Limb (tissue), 2 donors: Measurements from ENCODE around the gene COL17A1.
A peak's percentile ranks its signal among the peaks of the same experiment; 100 is the strongest.

Experiments
- DNase-seq, 2 donors: peaks; one replicate each; pipeline ENCODE4 v3.0.0-alpha.2; 2016; ENCODE audit errors: extremely low spot score in 2 of 2

The COL17A1 gene

DNA sequence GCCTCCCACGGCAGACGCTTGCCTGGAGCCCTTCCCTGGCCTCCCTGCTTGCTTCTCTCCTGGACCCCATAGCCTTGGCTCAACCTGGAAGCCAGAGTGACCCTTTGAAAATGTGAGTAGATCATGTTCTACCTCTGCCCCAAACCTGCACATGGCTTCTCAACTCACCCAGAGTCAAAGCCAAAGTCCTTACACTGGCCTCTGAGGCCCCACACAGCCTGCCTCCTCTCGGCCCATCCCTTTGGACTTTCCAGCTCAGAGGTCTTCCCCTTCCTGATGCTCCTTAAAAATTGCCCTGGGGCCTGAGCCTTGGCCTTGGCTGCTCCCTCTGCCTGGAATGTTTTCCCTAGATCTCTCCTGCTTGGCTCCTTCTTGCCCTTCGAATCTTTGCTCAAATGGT, 32.5 kb downstream of the COL17A1 start:
- no peak for DNase-seq

DNA sequence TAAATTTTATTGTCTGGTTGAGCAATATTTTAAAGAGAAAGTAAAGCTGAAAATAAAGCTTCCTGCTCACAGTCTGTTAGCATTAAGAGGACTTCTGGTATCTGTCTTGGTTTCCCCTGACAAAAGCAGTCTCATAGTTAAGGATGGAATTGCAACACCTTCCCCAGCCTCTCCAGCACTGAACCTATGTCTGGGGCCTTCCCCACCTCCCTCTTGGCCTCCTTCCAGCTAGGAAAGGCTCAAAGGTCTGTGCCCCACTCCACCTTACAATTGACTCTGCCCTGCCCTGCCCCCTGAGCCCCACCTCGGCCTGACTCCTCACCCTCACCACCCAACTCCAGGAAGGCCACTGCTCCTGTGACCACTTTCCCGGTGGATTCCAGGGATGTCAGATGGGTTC, 33.2 kb downstream of the COL17A1 start:
- no peak for DNase-seq

DNA sequence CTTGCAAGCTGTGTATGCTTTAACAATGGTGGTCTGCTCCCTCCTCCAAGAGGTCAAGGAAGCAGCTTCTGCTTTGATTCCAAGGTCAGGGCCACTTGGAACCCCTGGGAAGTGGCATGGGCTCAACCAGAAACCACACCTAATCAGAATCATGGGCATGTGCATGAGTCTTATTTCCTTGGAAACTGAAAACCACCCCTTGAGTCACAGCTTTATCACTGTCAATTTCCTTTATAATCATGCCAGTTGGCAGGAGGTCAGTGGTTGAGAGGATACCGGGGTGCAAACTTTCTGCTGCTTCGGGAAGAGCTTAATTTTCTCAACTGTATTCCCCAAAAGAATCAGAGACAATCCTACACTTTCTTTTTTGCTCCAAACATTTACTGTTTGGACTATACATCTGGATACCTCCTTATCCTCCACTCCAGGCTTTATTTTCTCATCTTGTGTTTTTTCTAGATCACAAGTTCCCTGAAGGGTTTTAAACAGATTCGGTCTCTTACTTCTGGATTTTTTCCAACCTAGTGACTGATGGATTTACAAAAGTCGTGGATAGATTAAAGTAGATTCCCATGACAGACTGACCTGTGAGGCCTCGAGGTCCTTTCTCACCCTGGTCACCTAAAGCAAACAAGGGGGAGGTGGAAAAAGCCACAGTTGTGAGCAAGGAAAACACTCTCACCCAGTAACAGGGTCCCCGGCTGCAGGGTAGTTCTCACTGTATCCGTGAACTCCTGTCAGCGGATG, 36.0 kb downstream of the COL17A1 start:
- peak in 1 of 2 donors; percentile 4 for DNase-seq

DNA sequence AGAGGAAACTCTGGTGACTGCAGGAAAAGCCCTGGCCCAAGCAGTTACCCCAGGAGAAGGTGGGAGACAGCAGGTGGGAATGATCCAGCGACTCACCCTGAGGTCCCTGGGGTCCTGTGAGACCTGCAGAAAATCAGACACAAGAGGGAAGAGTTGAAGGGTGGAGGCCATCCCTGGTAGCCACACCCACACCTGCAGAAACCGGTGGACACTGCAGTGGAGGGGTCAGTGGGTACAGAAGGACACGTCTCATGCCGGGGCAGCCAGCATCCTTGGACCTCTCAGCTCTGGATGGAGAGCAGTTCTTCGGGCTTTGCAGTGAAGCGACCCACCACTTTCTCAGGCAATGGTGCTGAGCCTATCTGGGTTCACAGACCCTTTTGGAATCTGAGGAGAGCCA, 39.0 kb downstream of the COL17A1 start:
- no peak for DNase-seq

DNA sequence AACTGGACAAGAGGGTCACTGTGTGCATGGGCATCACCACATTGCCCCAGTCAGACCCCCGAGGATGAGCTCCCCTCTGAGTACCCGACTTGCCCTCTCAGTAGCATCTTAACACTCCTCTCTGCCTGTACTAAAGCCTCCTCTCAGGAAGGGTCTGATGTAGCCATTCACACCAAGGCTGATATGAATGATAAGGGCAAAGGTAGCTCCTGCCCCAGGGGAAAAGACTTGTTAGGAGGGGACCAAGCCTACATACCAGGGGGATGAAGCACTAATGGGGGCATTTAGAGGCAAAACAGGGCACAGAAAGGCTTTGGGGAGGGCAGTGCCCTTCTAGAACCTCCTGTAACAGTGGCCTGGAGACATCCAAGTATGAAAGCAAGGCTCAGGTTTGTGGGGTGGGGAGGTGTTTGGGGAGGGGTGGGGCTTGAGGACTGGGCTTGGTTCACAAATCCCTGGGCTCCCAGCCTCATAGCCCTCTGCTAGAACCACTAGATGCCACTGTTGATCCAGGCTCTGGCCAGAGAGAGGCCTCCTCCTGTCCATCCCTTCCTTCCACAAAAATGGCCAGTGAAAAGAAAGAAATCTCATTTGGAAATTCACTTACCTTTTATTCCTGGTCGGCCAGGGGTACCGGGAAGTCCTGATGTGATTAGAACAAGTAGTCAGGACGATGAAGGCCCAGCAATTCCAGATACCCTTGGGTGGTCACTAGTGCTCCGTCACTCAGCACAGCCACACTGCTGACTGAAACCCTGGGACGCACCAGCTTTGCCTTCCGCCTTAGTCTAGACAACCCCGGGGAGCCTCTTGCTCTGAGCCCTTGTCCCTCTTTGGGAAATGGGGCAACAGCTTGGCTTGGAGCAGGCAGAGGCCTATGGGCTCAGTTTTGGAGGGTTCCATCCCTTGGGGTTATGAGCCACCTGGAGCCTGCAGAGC, 40.3 kb downstream of the COL17A1 start:
- no peak for DNase-seq

DNA sequence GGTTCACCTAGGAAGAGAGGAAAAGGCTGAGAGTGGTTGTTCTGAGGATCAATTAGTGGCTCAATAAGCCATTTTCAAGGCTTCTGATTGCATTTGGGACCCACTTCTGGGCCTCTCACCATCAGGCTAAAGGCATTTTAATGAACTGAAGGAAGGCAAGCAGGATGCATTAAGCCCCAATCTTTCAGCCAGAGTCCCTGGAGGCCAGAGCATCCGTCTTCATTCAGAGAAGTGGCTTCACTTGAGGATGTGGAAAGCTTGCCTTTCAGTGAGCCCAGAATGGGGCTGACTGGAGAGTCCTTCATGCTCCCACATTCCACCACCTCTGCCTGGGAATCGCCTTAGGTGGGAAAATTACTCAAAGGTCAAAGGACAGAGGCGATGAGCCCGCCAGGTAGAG, 41.8 kb downstream of the COL17A1 start:
- no peak for DNase-seq

DNA sequence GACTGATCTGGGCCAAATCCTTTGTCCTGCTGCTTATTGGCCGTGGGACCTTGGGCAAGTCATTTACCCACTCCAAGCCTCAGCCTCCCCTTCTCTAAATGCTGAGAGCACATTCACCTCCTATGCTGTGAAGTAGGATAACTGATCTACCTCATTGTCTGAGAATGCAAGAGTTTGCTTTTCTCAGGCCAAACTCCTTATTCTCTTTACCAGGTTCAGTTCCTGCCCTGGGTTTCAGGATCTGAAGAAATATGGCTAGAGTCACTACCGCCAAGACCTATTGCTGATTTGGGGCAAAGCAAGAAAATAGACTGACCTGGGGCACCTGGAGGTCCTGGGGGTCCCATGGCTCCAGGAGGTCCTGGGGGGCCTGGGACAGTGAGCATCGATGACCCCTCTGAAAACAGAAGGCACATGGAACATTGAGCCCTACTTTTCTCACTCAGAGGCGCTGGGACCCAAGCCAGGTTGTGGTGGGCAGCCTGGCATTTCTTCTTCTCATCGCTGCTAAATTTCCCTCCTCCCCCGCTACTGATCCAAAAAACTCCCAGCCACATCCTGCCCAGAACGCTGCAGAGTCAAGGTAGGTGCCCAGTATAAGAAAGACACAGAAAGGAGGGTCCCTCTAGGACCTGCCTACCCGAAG, 42.4 kb downstream of the COL17A1 start:
- DNase-seq: no peak

DNA sequence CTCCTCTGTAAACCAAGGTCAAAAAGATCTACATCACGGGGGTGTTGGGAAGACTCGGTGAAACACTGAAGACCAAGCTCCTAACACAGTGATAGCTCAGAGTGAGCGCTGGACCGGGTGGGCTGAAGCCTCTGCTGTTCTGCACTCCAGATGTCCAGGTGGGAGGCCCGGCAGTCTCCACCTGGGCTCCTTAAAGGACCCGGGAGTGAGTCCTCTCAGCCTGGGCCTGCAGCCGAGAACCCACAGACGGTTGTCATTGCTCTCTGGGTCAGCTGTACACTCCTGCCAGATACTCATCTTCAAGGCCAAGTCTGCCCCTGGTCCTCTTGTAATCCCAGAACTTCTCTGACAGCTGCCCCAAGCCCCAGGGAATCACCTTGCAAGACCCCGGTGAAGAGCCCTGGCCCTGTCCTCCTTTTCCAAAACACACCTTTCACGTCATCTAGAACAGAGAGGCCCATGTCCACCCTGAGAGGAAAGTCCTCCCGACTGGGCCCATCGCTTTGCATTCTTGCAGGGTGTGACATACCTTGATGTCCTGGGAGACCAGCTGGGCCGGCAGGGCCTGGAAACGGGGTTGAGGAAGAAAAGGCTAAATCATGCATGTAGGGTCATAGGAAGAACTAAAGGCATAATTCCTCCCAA, 43.7 kb downstream of the COL17A1 start:
- DNase-seq: no peak

DNA sequence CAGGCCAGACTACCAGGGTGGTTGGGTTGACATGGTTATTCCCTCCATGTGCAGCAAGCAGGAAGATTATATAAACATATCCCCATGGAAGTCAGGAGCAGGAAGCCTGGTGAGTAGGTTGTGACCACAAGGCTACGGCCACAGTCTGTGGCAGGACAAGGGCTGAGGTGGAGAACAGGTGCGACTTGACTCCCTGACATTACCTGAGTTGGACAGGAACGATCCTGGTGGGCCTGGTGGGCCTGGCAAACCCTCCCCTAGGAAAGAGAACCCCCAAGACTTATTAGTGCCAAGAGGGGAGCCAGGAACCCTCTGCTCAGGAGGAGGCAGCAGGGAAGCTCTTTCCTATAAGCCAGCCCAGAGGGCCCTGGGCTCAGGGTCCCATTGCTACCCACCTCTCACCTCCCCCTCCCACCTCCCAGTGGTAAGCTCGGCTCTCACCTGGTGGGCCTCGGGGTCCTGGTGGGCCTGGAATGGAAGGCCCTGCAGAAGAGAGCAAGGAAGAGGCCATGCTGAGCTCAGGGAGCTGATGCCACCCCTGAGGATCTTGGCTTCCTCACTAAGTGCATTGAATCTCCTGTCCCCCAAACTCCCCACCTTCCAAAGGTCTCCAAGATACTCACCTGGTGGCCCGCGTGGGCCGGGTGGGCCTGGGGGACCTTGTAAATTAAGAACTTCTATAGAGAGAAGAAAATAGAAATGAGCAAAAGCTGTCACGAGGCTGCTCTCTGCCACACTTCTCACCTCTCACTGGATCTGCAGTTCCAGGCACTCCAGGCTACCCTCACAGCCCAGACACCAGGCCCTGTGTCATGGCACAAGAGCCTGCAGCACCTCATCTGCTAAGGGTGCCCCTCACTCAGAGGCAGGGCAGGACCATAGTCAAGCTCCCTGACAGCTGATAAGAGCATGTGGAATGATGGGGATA, 44.6 kb downstream of the COL17A1 start:
- DNase-seq: no peak

DNA sequence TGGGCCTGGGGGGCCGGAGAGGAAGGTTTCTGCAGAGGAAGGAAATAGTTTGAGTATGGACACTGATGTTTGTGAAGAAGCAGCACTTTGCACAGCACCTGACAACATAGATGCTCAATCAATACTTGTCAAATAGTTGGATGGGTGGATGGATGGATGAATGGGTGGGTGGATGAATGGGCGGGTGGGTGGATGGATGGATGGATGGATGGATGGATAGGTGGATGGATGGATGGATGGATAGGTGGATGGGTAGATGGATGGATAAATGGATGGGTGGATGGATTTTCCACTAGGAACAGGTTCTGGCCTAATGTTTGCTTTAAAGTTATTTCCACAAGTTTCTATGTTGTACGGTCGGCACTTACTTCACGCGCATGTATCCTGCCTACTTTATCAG, 45.3 kb downstream of the COL17A1 start:
- no peak for DNase-seq

DNA sequence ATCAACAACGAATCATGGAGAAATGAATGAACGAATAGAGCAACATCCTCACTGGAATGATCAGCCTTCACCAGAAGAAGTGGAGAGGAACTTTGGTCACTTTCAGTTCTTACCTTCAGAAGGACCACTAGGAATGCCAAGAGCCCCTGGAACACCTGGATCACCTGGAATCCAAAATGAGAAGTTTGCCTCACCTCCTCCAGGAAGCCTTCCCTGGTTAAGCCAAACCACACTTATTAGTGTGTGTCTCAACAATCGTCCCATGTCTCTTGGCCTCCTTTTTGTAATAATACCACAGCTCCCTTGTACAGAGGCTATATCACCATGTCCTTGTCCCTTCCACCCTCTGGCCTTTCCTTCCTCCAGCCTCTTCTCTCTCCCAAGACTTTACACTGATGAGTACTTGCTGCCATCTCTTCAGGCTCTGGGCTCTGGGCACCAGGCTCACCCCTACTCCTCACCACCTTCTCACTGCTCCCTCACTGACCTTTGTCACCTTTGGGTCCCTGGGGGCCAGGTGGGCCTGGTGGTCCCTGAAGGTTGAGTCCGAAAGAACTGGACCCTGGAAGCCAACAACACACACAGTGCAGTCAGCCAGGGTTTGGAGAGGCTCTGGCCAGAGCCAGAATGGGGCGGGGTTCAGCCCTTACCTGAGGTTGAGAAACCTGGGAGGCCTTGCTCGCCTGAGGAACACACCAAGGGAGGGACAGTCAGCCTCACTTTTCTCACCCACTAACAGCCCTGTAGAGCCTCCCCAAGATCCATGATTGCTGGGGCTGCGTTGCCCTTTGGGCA, 46.5 kb downstream of the COL17A1 start:
- no peak for DNase-seq

DNA sequence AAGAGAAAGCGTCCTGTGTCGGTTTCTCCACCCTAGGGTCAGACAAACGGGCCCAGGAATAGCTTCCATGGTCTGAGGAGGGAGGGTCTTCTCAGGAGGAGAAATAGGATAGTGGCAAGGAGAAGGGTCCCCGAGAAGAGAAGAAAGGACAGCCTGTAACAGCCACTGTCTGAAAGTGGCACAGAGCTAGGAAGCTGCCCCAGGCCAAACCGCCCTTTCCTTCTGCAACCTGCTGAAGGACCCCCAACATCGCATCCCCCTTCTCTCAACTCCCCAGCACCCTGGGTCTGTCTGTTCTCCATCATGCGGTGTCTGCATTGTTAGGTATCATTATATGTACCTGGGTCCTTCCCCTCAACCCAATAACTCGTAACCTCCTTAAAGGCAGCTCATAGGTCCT, 47.1 kb downstream of the COL17A1 start:
- DNase-seq: no peak

DNA sequence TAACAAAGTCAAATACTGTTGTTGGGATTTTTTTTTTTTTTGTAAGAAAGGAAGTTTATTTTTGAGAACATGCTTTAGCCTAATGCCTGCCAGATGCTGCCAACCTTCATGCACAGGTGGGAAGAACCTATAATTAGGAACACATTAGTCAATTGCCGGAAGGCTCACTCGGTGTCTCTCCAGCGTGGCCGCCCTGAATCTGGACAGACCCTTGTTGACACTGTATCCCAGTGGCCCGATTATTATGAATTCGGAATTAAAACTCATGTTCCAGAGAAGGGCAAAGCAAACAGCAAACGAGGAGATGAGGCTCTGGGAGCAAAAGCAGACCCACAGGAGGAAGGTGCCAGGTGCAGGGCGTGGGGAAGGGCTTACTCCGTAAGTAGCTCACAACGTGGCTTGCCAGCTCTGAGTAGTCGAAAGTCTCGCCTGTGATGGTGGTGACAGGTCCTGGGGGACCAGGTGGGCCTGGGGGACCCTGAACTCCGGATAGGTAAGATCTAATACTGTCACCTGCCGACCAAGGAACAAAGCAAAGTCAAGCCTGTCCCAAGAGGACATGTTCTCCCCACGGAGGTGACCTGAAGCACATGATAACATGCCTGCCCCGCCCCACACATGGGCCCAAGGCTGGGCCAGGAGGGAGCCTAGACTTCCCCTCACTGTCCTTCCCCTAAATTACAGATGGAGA, 48.3 kb downstream of the COL17A1 start:
- no peak for DNase-seq

DNA sequence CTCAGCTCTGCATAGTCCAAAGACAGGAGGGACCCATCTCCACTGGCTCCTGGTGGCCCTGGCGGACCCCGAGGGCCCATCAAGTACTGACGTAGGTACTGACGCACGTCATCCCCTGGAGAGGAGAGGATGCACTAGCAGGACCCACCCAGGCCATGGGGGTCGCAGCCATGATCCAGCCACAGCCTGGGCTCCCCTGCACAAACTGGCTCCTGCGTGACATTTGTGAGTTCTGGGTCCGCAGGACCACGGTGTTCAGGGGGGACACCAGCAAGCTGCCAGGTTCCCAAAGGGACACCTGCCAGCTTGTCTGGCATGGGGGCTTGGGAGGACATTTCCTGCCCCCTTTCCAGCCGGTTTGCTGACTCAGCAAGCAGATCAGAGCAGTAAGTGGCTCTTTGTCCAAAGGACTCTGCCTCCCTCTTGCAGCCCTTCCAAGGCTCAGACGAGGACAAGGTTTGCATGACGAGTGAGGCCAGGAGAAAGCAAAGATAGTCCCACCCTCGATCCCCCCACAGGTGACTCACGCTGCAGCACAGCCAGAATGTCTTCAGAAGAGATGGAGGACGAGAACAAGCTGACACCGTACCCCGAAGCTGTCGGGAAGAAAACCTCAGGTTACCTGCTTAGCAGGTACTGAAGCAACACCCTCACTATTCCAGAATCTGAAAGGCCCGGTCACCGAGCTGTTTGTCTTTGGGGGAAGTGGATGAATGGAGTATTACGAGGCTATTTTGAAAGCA, 49.0 kb downstream of the COL17A1 start:
- no peak for DNase-seq

DNA sequence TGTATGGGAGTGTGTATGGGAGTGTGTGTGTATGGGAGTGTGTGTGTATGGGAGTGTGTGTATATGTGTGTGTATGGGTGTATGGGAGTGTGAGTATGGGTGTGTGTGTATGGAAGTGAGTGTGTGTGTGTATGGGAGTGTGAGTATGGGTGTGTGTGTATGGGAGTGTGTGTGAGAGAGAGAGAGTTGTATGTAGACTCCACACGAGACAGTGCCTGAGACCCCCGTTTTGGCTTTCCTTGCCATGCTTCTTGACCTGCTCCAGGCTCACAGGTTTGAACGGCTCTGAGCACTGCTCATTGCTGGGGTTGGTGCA, 49.7 kb downstream of the COL17A1 start:
- DNase-seq: no peak

DNA sequence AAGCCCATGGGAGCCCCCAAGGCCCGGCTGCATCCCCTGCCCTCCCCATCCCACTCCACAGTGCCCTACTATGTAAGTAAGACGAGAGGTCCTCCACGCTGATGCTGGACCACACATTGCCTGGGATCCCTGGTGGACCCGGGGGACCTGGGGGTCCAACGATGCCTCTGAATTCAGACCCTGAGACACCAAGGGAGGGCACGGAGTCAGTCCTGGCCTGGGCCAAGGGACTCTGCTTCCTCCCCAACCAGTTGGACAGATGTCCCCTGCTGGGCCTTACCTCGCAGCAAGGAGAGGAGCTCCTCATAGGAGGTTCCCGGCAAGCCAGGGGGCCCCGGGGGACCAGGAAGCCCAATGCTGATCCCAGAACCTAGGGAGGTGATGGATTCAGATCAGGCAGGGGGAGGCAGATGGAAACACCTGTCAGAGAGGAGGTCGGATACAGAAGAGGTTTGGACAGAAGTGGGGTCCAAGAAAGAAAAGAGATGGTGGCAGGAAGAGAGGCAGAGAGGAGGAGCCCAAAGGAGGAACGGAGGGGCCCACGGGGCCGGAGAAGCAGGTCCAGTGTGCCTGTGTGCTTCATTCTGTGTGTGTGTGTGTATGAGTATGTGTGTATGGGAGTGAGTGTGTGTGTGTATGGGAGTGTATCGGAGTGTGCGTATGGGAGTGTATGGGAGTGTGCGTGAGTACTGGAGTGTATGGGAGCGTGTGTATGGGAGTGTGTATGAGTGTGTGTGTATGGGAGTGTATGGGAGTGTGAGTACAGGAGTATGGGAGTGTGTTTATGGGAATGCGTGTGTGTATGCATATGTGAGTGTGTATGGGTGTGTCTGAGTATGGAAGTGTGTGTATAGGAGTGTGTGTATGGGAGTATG, 50.2 kb downstream of the COL17A1 start:
- DNase-seq: no peak

DNA sequence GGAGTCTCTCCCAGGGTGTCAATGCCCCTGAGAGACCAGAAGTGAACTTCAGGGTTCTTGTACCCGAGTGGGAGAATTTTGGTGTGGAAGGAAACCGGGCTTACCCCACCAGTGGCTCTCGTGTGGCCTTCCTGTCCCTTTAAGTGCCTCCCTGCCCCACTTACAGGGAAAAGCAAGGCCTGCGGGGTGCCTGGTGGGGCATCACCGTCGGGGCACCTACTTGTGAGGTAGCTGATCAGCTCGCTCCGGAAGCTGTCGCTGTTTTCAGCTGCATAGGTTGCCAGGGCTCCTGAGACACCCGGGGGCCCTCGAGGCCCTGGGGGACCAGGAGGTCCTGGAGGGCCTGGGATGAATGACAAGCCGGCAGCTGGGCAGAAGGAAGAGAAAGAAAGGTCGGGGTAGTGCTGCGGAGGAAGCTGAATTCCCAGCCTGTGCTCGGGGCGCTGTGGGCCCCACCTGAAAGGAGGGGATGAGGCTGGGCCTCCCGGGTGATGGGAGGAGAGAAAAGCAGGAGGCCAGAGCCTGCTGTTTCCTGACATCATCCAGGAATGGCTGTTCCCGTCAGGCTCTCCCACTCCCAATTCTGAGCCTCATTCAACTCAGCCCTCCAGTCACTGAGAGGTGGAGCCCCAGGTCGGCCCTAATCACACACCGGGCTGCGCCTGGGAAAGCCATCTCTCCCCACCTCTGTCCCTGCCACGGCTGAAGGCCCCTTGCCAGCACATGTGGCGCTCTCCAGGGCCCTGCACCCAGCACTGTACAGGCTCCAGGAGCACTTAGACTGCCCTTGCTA, 51.1 kb downstream of the COL17A1 start:
- no peak for DNase-seq
